ENCODE data around the gene POLR3G. TPM values are rescaled to one million over a fixed set of nuclear protein-coding genes. Genes with fewer than 3 reads are reported as not detected.

Gene POLR3G, protein sequence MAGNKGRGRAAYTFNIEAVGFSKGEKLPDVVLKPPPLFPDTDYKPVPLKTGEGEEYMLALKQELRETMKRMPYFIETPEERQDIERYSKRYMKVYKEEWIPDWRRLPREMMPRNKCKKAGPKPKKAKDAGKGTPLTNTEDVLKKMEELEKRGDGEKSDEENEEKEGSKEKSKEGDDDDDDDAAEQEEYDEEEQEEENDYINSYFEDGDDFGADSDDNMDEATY
- total RNA-seq (2014; rRNA removed; shearing (Covaris generic)) = 7.6 and 11.5 TPM in 2 replicates

DNA sequence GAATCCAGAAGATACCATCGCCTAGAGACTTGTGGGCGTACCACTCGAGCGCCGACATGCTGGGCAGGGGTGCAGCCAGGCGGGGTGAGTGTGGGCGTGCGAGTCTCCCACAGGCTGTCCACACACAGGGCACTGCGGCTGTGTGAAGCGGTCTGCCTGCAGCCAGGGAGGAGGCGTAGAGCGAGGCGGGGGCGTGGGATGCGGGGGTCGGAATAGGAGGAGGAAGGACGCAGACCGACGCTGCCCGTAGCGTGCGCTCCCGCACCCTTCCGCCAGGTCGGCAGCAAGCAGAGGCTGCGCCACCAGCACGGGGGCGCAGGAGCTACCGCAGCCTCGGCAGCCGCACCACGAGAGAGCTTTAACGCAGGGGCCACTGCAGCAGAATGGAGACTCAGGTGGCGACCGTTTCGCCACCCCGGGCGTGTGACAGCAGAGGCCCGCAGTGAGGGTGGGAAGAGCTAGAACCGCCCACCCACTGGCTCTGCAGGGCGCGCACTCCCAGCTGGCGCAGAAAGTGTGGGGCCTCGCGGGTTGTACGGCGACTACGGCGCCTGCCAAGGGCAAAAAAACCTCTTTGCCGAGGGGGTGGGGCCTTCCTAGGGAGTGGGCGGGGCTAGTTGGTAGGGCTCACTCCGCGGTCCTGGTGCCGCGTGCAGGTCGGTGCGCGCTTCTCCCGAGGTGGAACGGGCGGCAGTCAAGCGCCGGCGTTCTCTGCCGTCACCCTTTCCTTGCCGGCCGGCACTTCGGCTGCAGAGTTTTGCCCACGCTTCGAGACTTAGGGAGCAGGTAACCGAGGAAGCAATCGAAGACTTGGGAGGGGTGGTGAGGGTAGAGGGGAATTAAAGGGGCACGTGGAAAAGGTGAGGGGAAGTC lies at the start of gene POLR3G, which contains the start of gene MBLAC2:
Gene POLR3G, plus strand, starts transcription at position 630 of the 873 bp plus-strand sequence. CDS start 10,704 bp downstream, outside the sequence.
Gene MBLAC2, minus strand, starts transcription at position 537 of the 873 bp plus-strand sequence. Its CDS starts 479 bp downstream, at position 58.
- DNase-seq (ENCODE audit: low read depth) = peak; percentile 85

DNA sequence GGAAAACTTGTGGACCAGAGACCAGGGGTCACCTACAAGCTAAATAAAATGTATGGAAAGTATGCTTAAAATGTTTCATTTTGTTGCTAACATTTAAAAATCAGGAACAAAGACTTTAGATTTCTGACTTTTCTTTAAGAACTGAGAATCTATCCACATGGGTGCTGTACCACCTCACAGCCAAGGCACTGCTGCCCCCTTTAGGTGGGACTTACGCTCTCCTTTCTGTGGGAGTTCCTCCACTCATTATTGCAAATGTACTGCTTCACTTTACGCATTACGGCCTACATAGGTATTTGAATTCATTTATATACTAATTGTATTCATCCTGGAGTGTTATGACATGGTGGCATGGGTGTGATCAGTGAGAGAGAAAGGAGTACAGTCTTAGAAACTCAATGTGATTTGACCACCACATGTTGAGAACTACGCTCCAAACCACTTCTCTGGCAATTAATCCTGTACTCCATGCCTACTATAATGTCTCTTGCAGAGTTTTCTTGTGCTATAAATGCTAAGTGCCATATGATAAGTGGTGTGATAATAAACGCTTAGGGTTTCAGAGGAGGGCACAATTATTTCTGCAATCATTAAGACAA lies 40.4 kb upstream of the POLR3G start:
- DNase-seq (ENCODE audit: low read depth) = peak; percentile 35

DNA sequence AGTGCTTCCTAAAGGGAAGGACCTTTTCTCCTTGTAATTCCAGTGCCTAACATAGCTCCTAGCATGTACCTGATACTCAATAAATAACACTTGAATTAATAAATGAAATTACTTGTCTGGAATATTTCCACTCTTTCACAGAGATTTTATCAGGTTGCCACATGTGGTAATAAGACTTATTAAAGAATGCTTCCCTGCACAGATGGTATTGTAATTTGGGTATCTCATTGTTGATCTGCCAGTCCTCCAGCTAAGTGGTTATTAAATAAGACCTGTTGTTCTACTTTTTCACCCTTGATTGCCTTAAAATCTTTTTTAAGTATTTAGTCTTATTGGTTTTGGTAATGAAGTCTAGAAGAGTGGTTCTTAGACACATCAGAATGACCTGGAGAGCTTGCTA lies 37.0 kb upstream of the POLR3G start:
- no peak for DNase-seq (ENCODE audit: low read depth)

DNA sequence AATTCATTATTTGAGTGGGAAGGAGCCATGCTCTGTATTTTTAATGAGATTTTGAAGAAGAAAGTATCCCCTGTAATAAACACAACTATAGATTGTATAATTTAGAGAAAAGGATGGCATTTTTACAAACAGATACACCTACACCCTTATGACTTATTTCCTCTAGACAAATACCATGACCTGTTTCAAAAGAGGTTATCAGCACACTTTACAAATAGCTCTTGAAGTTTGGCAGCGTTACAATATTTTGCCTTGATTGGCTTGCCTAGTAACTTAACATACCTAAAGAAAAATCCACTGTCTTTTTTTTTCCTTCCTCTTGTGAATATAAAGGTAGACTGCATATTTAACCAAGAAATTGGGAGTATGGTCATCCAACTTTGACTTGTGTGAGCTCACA lies 36.6 kb upstream of the POLR3G start:
- peak; percentile 3 for DNase-seq (ENCODE audit: low read depth)

DNA sequence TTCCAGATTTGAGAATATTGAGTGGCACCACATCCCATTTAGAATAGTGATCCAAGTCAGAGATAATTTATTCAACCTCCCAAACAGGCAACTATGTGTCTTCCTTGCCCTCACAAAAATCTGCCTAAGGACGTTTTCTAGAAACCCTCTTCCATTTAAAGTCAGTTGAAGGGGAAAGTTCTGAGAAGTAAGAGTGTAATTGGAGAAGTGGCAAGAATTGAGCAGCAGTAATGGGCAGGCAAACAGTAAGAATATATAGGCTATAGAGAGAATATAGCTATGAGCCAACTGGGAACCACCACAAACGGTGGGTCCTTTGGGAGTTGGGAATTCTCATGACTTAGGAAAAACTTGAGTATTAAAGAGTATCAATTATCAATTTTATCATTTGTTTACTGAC lies 34.0 kb upstream of the POLR3G start:
- no peak for DNase-seq (ENCODE audit: low read depth)

DNA sequence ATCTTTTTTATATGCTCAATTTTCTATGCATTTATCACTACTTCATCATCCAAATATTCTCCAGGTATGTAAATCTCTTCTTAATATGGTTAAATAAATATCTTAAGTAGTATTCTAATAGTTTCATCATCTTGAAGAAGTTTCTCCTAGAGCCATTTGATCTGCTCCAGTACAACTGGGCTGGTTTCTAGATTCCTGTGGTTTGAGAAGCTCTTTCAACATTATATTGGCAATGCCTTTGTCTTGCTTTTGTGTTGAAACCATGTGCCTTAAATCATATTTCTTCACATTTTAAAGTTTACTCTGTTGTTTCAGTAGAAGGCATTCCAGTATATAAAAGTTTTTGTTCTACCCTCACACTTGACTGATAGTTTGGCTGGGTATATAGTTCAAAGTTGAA lies 27.7 kb upstream of the POLR3G start:
- DNase-seq (ENCODE audit: low read depth) = no peak

DNA sequence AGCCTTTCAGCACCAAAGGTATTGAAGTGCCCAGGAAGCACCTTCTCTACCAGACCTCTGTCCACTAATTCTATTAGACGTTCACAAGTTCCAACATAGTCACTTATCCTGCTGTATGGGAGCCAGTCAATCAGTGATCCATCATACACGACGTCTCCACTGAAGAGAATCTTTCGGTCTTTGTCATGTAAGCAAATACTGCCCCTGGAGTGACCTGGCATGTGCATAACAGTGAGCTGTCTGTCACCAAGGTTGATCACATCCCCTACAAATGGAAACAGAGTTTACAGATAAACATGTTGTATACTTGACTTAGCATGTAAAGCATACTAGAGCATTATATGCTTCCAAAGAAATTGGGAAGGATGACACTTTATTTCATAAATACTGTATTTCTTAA lies 13.4 kb upstream of the POLR3G start:
- DNase-seq (ENCODE audit: low read depth) = no peak

DNA sequence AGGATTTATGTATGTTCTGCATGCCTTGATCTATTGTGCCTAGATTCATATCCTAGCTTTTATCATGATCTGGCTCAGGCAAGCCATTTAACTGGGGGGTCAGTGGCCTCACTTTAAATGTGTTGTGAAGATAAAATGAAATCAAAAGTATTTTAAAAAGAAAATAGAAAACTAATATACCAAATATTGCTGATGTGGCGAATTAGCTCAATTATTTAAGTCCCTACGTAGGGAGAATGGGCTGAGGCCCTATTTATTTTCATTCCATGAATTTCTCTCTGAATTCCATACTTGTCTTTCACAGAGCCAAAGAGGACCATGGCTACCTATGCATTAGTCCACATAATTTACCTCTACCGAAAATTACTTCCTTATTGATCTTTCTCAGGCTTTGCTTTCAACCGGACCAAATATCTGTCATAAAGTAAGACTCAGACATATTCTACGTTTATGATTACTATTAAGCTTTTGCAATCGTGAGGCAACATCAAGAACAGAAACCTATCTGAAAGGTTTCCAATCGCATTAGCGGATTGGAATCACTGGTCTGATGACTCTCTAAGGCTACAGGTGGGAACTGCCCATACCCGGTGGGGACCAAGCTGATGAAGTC lies 1.8 kb upstream of the POLR3G start:
- no peak for DNase-seq (ENCODE audit: low read depth)

DNA sequence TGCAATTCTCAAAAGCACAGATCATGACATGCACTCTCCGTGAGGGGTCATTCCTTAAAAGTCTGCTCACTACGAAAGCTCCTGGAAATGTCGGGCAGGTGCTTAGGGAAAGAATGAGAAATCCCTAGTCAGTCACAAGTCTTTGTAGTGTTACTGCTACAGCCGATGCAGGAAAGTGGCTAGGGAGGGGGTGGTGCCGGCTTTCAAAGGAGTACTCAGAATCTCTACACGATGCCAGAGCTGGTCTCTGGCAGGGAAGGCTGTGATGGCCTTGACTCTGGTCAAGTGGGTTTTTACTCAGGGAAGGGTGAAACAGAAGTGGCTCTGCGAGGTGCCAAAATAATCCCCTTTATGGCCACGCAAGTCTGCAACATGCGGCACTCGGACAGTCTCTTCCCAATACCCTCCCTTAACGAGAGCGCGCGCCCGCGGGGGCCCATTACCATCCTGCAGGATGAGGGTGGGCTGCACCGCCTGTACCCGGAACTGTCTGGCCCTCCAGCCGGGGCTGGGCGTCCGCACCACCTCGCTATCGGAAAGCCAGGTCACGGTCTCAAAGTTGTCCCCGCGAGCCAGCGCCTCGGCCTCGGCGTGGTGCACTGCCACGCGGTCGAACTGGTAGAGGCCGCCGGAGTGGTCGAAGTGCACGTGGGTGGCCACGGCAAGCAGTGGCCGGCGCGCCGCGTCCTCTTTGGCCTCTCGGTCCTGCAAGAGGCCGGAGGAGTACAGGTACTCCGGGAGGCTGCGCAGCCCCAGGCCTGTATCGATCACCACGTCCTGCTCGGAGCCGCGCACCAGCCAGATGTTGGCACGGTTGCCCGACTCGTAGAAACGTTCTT lies 1.0 kb upstream of the POLR3G start:
- DNase-seq (ENCODE audit: low read depth) = peak; percentile 29

DNA sequence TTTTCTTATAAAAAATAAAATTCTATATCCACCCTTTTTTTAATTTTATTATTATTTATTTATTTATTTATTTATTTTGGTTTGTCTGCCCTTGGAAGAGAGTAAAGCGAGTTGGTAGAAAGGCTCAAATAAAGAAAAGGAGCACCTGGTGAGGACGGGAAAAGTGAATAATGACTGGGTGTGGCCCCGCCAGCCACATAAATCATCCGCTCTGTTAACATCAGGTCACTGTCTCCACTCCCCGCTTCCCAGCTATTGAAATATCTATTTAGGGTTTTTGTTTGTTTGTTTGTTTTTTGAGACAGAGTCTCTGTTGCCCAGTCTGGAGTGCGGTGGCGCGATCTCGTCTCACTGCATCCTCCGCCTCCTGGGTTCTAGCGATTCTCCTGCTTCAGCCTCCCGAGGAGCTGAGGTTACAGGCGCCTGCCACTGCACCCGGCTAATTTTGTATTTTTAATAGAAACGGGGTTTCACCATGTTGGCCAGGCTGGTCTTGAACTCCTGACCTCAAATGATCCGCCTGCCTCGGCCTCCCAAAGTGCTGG lies 844 bp downstream of the POLR3G start:
- no peak for DNase-seq (ENCODE audit: low read depth)

DNA sequence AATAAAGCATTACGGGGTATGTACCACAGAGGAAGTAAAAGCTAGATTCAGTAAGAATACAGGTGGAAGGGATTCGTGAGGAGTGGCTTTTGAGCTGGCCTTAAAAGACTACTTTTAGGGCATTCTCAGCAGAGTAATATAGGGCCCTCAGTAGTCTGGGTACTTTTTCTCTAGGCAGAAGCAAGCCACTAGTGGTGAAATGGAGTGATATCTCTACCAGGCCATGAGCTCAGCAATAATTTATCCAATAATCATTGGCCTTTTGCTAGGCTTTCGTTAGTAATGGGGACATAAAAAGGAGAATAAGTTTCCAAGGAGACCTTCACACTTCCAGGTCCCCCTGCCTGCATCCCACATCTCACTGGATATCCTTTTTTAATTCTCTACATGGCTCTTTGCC lies 1.7 kb downstream of the POLR3G start:
- DNase-seq (ENCODE audit: low read depth) = no peak

DNA sequence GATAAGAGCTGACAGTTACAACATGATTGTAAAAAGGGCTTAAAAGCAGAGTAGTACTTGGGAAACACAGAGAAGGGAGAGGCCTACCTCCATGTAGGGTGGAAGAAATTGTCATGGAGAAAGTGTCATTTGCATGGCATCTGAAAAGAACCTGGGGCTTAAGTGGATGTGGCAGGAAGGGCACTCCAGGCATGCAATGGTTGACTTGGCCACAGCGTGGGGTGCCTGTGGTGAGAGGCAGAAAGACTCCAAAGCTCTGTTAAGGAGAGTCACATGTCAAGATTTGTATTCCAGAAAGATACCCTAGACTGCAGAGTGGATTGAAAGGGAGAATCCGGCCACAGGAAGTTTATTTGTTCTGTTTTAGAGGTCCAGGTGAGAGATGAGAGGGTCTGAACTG lies 2.4 kb downstream of the POLR3G start:
- DNase-seq (ENCODE audit: low read depth) = peak; percentile 55

DNA sequence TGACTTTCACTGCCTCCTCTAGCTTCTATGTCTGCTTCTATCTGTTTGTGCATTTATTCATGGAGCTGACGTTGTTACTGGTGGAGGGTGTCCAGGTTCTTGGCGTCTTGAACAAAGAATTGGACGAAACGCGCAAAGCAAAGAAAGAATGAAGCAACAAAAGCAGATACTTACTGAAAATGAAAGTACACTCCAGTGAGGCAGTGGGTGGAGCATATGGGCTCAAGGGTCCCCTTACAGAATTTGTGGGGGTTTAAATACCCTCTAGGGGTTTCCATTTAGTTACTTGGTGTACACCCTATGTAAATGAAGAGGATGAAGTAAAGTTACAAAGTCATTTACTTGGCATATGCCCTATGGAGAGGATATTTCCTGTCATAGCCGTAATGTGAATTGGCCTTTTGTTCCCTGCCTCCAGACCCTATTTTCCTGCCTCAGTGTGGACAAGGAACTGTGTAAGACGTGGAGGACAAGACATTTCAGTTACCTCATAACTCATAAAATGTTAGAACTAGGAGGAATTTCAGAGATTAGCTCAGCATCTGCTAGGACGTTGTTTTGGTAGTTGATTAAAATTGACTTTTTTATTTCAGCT lies 3.1 kb downstream of the POLR3G start:
- no peak for DNase-seq (ENCODE audit: low read depth)

DNA sequence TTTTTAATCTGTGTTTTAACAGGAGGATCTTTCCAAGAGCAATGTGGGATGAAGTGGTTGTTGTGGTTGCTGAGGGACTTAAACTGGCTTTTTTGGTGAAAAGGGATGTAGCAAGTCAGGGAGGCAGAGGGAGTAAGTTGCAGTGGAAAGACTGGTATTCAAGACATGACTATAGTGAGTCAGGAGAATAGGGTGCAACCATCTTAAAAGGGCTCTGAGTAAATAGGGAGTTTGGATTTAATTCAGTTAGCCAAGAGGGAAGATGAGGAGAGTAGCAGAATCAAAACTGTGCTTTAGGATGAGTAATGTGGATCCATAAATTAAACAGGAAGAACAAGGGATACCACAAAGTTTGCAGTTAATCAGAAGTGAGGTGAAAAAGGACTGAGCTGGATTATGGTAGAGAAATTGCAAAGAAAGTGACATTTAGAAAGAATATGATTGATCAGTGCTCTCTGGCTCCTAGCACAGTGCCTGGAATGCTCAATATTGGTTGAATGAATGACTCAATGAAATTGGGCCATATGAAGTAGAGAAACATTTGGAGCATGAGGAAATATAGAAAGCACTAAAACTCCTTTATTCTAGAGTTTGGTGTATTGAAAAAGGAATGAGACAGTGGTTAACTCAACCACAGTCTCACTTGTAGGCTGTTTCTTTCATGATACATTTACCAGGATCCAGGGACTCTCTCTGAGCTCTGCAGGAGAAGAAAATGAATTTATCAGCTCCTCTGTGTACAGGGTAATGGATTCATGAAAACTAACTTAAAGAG lies 5.1 kb downstream of the POLR3G start:
- DNase-seq (ENCODE audit: low read depth) = peak; percentile 9

DNA sequence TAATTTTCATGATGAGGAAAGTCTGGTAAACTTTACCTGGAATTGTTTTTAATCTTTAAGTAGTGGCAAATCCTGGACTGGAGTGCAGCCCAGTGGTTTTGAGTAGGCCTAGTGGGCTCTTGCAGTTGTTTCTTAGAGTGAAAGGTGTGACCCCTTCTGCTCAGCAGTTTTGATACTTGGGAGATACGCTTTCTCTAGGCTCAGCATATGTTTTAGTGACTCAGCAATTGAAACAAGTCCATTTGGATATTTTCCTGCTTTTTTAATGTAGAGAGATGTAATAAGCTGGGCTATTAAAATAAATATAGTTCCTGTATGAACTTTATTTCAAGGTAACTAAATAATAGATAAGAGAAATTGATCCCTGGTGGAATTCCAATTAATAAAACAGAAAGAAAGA lies 6.0 kb downstream of the POLR3G start:
- no peak for DNase-seq (ENCODE audit: low read depth)

DNA sequence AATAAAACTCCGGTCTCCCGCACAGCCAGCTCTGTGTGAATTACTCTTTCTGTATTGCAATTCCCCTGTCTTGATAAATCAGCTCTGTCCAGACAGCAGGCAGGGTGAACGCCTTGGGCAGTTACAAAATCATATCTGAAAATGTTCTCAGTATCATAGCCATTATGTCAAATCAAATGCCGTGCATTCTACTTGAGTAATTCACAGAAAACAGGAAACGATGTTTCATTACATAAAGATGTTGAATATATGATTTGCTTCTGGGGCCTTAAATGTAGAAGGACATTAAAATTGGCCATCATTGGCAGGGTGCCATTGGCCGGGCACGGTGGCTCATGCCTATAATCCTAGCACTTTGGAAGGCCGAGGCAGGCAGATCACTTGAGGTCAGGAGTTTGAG lies 8.5 kb downstream of the POLR3G start:
- no peak for DNase-seq (ENCODE audit: low read depth)

DNA sequence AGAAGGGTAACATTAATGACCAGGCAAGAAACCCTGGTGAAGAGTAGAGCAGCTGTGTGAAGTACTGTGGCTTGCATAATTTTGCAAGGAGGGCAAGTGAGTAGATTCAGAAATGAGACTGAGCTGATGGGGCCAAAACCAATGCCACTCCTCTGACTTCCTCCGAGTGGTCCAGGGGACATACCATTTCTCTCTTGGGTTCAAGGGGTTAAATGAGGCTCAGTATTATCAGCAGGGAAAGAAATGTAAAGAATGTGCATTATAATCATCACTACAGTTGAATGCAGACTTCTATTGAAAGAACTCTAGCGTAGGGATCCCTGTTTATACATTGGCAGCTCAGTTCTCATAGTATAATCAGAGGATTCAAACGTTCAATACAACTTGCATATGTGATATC lies 9.9 kb downstream of the POLR3G start:
- DNase-seq (ENCODE audit: low read depth) = no peak

DNA sequence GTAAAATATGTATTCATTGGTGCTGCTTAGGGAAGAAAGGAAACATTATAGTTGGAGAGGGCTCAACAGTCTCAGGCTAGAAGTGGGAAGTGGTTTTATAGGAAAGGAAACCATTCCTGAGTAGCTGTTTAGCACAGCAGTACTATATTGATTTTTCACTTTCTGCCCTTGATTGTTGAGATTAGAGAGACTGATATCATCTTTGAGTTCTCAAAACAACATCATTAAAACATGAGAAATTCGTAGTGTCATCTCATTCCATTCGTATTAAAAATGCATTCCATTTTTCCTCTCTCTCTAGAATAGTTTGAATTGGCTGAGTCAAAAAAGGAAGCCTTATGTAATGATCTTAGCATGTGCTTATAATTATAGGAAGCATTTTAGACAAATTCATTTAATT lies 14.1 kb downstream of the POLR3G start:
- peak; percentile 43 for DNase-seq (ENCODE audit: low read depth)

DNA sequence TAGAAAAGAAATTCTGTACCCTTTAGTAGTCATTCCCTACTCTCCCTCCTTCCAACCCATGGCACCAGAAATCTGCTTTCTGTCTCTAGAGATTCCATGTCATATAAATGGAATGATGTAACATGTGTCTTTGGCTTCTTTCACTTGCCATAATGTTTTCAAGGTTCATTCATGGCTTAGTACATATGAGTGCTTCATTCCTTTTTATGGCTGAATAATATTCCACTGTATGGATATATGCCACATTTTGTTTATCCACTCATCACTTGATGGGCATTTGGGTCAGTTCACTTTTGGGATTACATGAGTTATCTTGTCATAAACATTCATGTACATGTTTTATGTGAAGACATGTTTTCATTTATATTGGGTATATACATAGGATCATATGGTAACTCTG lies 19.4 kb downstream of the POLR3G start:
- DNase-seq (ENCODE audit: low read depth) = no peak

DNA sequence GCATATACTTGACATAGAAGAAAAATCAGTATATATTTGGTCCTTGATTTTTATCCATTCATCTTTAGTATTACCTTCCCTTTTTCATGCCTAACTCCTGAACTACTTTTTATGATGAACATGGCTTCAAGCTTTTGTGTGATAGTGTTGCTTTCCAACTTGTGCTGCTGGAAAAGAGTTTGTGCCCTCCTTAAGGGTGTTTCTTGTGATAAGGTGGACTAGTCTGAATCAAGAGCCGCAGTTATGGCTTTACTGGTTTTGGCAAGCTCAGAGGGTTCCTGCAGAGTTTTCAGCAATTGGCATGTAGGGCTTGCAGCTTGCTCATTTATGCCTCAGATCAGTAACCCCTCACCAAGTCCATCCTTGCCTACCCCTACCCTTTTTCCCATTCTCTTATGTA lies 20.5 kb downstream of the POLR3G start:
- DNase-seq (ENCODE audit: low read depth) = no peak

All from M059J (cell line).